SK-N-SH treated with all-trans-retinoic acid at 6 μM for 48 hours (cell line): ENCODE data around the gene KLHL17.

Experiments
- ATAC-seq: fragments of 200-7000 bp; cut with Tn5 transposase; 3 replicates; pipeline ENCODE4 v1.9.1; 2020; ENCODE audit warnings: mild to moderate bottlenecking, moderate library complexity
- ARNTL ChIP-seq: fragments of 450-650 bp; formaldehyde crosslinking; IDR thresholded peaks from 2 replicates; pipeline ENCODE4 v1.5.0; 2020; ENCODE audit warnings: low read depth, mild to moderate bottlenecking, moderate library complexity, borderline replicate concordance
- BACH2 ChIP-seq: fragments of 250-450 bp; sonication (Bioruptor Pico); IDR thresholded peaks from 2 replicates; pipeline ENCODE4 v1.9.0; 2021; ENCODE audit warnings: mild to moderate bottlenecking, borderline replicate concordance
- ESRRG ChIP-seq: fragments of 250-450 bp; sonication (Bioruptor Pico); IDR thresholded peaks from 2 replicates; pipeline ENCODE4 v1.6.1; 2021; ENCODE audit warnings: mild to moderate bottlenecking
- GLIS3 ChIP-seq: fragments of 250-450 bp; sonication (Bioruptor Pico); IDR thresholded peaks from 2 replicates; pipeline ENCODE4 v1.5.0; 2020; ENCODE audit warnings: mild to moderate bottlenecking, moderate library complexity
- ISL1 ChIP-seq: fragments of 250-450 bp; sonication (Bioruptor Pico); IDR thresholded peaks from 2 replicates; pipeline ENCODE4 v2.1.2; 2022; ENCODE audit warnings: mild to moderate bottlenecking, moderate library complexity
- PPARA ChIP-seq: fragments of 250-450 bp; sonication (Bioruptor Pico); IDR thresholded peaks from 2 replicates; pipeline ENCODE4 v1.5.0; 2020; ENCODE audit warnings: mild to moderate bottlenecking, borderline replicate concordance
- RARB ChIP-seq: fragments of 250-450 bp; sonication (Bioruptor Pico); IDR thresholded peaks from 2 replicates; pipeline ENCODE4 v1.8.0; 2021; ENCODE audit warnings: mild to moderate bottlenecking, moderate library complexity
- SNAI2 ChIP-seq: fragments of 250-450 bp; sonication (Bioruptor Pico); IDR thresholded peaks from 2 replicates; pipeline ENCODE4 v1.5.0; 2020; ENCODE audit warnings: mild to moderate bottlenecking, moderate library complexity
- TCF4 ChIP-seq: fragments of 250-450 bp; sonication (Bioruptor Pico); IDR thresholded peaks from 2 replicates; pipeline ENCODE4 v1.8.0; 2021; ENCODE audit warnings: mild to moderate bottlenecking, moderate library complexity, borderline replicate concordance
- TOX ChIP-seq: fragments of 250-450 bp; sonication (Bioruptor Pico); IDR thresholded peaks from 2 replicates; pipeline ENCODE4 v1.8.0; 2021; ENCODE audit warnings: mild to moderate bottlenecking, moderate library complexity, borderline replicate concordance
- ZC3H10 ChIP-seq: fragments of 250-450 bp; sonication (Bioruptor Pico); IDR thresholded peaks from 2 replicates; pipeline ENCODE4 v1.5.1; 2021; ENCODE audit warnings: mild to moderate bottlenecking, moderate library complexity
- ZFP30 ChIP-seq: fragments of 450-650 bp; formaldehyde crosslinking; IDR thresholded peaks from 2 replicates; pipeline ENCODE4 v1.5.0; 2022; ENCODE audit warnings: mild to moderate bottlenecking, moderate library complexity
- ZNF565 ChIP-seq: fragments of 450-650 bp; formaldehyde crosslinking; conservative IDR thresholded peaks from 2 replicates; pipeline ENCODE4 v1.5.0; 2020; ENCODE audit warnings: low read depth, mild to moderate bottlenecking, moderate library complexity
- TF ChIP-seq, protein P1 (sequence below): fragments of 250-450 bp; sonication (Bioruptor Pico); IDR thresholded peaks from 2 replicates; pipeline ENCODE4 v1.8.0; 2020; ENCODE audit warnings: mild to moderate bottlenecking, moderate library complexity, borderline replicate concordance
- TF ChIP-seq, protein P2 (sequence below): fragments of 250-450 bp; sonication (Bioruptor Pico); IDR thresholded peaks from 2 replicates; pipeline ENCODE4 v1.5.1; 2021; ENCODE audit warnings: mild to moderate bottlenecking, moderate library complexity
- TF ChIP-seq, protein P3 (sequence below): fragments of 250-450 bp; sonication (Bioruptor Pico); IDR thresholded peaks from 2 replicates; pipeline ENCODE4 v1.5.1; 2020; ENCODE audit warnings: low read depth, mild to moderate bottlenecking, moderate library complexity
- TF ChIP-seq, protein P4 (sequence below): fragments of 250-450 bp; sonication (Bioruptor Pico); IDR thresholded peaks from 2 replicates; pipeline ENCODE4 v1.5.0; 2020; ENCODE audit warnings: mild to moderate bottlenecking, moderate library complexity

Gene KLHL17

DNA sequence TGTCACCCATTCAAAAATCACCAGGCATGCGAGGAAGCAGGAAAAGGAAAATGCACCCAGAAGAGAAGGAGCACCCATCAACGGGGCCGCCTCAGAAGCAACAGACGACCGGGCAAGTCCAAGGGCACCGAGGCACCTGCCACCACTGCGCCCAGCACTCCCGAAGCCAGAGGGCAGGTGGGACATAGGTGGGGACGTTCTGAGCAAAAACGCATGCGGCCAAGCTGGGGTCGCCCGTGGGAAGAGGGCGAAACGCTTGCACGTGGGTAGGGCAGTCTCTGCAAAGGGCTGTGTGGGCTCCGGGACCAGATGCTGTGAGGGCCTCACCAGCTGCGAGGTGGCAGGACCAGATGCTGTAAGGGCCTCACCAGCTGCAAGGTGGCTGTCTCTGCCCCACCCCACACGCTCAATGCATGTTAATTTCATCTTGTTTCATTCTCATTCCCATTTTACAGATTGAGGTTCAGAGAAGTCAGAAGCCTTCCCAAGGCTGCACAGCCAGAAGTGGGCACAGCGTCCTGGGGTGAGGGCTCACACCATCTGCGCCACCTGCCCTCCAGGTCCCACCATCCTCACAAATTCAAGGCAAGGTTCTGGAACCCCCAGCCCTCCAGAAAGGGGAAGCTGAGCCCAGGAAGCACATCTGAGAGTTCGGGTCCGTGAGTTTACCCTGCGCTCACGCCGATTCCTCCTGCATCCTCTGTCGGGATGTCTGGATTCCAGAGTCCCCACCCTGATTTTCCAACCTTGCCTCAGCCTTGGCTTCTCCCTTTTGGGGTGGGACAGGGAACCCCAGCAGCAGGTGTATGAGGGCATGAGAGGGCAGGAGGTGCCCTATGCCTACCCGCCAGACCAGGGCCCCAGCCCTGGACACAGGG lies 44.9 kb upstream of the KLHL17 start:
- TF ChIP-seq, protein P1, sequence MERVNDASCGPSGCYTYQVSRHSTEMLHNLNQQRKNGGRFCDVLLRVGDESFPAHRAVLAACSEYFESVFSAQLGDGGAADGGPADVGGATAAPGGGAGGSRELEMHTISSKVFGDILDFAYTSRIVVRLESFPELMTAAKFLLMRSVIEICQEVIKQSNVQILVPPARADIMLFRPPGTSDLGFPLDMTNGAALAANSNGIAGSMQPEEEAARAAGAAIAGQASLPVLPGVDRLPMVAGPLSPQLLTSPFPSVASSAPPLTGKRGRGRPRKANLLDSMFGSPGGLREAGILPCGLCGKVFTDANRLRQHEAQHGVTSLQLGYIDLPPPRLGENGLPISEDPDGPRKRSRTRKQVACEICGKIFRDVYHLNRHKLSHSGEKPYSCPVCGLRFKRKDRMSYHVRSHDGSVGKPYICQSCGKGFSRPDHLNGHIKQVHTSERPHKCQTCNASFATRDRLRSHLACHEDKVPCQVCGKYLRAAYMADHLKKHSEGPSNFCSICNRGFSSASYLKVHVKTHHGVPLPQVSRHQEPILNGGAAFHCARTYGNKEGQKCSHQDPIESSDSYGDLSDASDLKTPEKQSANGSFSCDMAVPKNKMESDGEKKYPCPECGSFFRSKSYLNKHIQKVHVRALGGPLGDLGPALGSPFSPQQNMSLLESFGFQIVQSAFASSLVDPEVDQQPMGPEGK = no peak
- TF ChIP-seq, protein P2, sequence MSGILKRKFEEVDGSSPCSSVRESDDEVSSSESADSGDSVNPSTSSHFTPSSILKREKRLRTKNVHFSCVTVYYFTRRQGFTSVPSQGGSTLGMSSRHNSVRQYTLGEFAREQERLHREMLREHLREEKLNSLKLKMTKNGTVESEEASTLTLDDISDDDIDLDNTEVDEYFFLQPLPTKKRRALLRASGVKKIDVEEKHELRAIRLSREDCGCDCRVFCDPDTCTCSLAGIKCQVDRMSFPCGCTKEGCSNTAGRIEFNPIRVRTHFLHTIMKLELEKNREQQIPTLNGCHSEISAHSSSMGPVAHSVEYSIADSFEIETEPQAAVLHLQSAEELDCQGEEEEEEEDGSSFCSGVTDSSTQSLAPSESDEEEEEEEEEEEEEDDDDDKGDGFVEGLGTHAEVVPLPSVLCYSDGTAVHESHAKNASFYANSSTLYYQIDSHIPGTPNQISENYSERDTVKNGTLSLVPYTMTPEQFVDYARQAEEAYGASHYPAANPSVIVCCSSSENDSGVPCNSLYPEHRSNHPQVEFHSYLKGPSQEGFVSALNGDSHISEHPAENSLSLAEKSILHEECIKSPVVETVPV (CRISPR knock-in tag) = no peak
- TF ChIP-seq PPARA (CRISPR knock-in tag) (no peak), ZC3H10 (CRISPR knock-in tag) (no peak), ZNF565 (CRISPR knock-in tag) (no peak), TCF4 (no peak), SNAI2 (CRISPR knock-in tag) (no peak), GLIS3 (CRISPR knock-in tag) (no peak), ZFP30 (CRISPR knock-in tag) (no peak), TOX (CRISPR knock-in tag) (no peak), ESRRG (CRISPR knock-in tag) (no peak), RARB (CRISPR knock-in tag) (no peak), BACH2 (CRISPR knock-in tag) (no peak)
- TF ChIP-seq, protein P3, sequence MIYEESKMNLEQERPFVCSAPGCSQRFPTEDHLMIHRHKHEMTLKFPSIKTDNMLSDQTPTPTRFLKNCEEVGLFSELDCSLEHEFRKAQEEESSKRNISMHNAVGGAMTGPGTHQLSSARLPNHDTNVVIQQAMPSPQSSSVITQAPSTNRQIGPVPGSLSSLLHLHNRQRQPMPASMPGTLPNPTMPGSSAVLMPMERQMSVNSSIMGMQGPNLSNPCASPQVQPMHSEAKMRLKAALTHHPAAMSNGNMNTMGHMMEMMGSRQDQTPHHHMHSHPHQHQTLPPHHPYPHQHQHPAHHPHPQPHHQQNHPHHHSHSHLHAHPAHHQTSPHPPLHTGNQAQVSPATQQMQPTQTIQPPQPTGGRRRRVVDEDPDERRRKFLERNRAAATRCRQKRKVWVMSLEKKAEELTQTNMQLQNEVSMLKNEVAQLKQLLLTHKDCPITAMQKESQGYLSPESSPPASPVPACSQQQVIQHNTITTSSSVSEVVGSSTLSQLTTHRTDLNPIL = no peak
- TF ChIP-seq, protein P4, sequence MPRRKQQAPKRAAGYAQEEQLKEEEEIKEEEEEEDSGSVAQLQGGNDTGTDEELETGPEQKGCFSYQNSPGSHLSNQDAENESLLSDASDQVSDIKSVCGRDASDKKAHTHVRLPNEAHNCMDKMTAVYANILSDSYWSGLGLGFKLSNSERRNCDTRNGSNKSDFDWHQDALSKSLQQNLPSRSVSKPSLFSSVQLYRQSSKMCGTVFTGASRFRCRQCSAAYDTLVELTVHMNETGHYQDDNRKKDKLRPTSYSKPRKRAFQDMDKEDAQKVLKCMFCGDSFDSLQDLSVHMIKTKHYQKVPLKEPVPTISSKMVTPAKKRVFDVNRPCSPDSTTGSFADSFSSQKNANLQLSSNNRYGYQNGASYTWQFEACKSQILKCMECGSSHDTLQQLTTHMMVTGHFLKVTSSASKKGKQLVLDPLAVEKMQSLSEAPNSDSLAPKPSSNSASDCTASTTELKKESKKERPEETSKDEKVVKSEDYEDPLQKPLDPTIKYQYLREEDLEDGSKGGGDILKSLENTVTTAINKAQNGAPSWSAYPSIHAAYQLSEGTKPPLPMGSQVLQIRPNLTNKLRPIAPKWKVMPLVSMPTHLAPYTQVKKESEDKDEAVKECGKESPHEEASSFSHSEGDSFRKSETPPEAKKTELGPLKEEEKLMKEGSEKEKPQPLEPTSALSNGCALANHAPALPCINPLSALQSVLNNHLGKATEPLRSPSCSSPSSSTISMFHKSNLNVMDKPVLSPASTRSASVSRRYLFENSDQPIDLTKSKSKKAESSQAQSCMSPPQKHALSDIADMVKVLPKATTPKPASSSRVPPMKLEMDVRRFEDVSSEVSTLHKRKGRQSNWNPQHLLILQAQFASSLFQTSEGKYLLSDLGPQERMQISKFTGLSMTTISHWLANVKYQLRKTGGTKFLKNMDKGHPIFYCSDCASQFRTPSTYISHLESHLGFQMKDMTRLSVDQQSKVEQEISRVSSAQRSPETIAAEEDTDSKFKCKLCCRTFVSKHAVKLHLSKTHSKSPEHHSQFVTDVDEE (CRISPR knock-in tag) = no peak
- TF ChIP-seq, all 23 proteins: peak for 0
- ATAC-seq = no peak

DNA sequence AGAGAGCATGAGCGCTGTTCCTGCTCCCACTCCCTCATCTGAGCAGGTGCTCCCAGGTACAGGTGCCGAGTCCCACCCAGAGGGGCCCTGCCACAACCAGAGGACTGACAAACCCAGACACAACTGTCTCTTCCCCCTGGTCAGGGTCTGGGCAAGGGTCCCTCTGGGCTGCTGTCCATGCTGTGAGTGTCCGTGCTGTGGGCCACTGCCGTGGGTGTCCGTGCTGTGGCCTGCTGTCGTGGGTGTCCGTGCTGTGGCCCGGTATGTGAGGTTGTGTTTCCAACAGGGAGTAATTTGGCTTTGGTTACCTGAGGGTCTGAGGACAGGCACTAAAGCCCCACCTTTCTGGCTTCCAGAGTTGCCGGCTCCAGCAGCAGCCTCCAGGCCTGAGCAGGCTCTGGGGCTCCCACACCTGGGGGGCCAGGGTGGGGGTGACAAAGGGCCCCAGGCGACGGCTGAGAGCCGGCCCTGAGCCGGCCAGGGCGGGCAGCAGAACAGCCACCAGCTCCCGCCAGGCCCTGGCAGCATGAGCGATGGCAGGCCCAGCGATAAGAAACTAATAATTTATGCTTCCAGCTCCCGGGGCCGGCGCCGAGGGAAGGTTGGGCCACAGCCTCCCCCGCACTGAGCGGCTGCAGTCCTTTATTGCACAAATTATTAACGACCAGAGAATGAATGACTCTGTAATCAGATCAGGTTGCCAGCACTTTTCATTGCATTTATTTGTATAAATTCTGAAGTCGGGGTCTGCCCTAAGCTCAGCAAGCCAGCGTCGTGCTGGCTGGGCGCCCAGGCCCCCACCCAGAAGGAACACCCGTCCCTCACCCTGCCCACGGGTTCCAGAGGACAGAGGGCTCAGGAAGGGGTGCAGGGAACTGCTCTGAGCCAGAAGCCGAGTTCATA lies 44.0 kb upstream of the KLHL17 start:
- TF ChIP-seq ISL1 (CRISPR knock-in tag) (no peak), ARNTL (CRISPR knock-in tag) (no peak)
- TF ChIP-seq, protein P3 = no peak
- TF ChIP-seq, protein P1 = 0 out of 2 replicates have a peak, but pooled peaks have one; percentile 14
- ATAC-seq = peak; percentile 32
